ELR (cell line): ENCODE results near the gene HNRNPH2.

Source experiments
- DNase-seq: peaks from one replicate; pipeline ENCODE4 v3.0.0-alpha.2; 2015; ENCODE audit warnings: low read depth

HNRNPH2 gene

DNA sequence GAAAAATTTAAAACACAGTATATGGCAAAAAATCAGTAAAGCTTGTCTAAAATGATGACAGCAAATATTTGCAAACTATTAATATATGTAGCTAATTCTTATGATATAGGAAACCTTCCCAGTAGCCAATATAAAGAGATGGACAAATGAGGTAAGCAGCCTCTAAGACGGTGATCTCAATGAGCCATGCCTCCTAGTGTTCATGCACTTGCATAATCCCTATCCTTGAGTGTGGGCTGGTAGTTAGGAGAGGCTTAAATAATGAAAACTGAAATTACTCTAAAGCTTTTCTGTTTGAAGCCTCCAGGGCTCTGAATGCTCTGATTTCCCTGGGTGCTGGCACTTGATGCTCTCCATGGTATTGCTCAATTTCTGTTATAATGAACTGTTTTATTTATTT is 52.6 kb downstream of the HNRNPH2 start:
- peak; percentile 20 for DNase-seq

DNA sequence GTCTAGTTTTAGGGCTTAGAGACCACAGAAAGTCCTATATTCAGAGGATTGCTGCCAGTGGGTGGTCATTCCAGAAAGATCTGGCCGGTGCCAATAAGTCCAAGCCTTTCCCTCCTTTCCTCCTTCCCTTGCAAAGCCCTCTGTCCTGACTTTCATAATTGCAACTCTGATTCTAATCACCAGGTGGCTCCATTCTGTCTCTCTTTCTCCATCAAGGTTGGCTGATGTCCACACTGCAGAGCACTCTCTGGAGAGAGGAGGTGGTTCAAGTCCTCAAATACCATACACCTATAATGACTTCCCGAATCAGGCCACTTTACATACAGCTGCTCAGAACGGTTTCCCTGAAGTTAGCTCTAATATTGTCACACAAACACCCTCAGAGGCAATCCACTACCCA is 54.9 kb downstream of the HNRNPH2 start:
- DNase-seq: peak; percentile 42
